Upper lobe of right lung (tissue), 1 donor: ENCODE measurements around the gene RING1. TPM values are rescaled to one million over a fixed set of nuclear protein-coding genes. Genes with fewer than 3 reads are reported as not detected.

Experiments used
- ATAC-seq: fragments of 200-7000 bp; cut with Tn5 transposase; one replicate; pipeline ENCODE4 v1.9.1; 2020; ENCODE audit warnings: mild to moderate bottlenecking, moderate library complexity
- DNase-seq: peaks from one replicate; pipeline ENCODE4 v3.0.0-alpha.2; 2020
- H3K27ac ChIP-seq: fragments of 200-600 bp; one replicate; pipeline ENCODE4 v1.8.0; 2022
- H3K27me3 ChIP-seq: fragments of 200-600 bp; one replicate; pipeline ENCODE4 v1.8.0; 2022; ENCODE audit warnings: mild to moderate bottlenecking
- H3K36me3 ChIP-seq: fragments of 200-600 bp; one replicate; pipeline ENCODE4 v1.8.0; 2022
- H3K4me1 ChIP-seq: fragments of 200-600 bp; one replicate; pipeline ENCODE4 v1.8.0; 2022
- H3K4me3 ChIP-seq: fragments of 200-600 bp; one replicate; pipeline ENCODE4 v1.8.0; 2022; ENCODE audit warnings: mild to moderate bottlenecking
- H3K9me3 ChIP-seq: fragments of 200-600 bp; one replicate; pipeline ENCODE4 v1.8.0; 2022
- CTCF ChIP-seq: fragments of 200-600 bp; IDR thresholded peaks from one replicate; pipeline ENCODE4 v1.8.0; 2022; ENCODE audit warnings: antibody characterized with exemption
- intact Hi-C: fragments of 100-400 bp; cut with DNase I; formaldehyde crosslinking; loops from one replicate; pipeline ENCODE4 v1.11.0; 2022
- total RNA-seq: library from RNA; stranded (reverse); fragmentation: NEBNext Ultra II Directional; extraction: Animal tissue kit (Norgen Biotek cat#: 25700); gene quantifications from one replicate; pipeline ENCODE4 v1.2.1, GENCODE V29; 2021
- donor health status: DM: no; HTN: yes; CAD: no; lungs with severe emphysema.

Gene RING1
- total RNA-seq, 1 donor from 2014 or later, result 42.0 TPM

GRCh38 chr6:33202799-33203198 is 5.5 kb upstream of the RING1 start:
- intact Hi-C loops, result no loop called here
- H3K36me3 ChIP-seq, result peaks cover 23% of the 10 kb centered on the region
- no peak for TF ChIP-seq CTCF
- DNase-seq, result no peak
- H3K4me3 ChIP-seq, result no peak overlapping the region
- ATAC-seq, result no peak
- no peaks in the 10 kb centered on the region for H3K27me3 ChIP-seq
- H3K4me1 ChIP-seq, result peaks cover 48% of the 10 kb centered on the region
- H3K27ac ChIP-seq, result no peak overlapping the region
- H3K9me3 ChIP-seq, result no peaks in the 10 kb centered on the region

GRCh38 chr6:33203443-33204164 is 4.7 kb upstream of the RING1 start:
- peaks cover 40% of the 10 kb centered on the region for H3K4me1 ChIP-seq
- DNase-seq, result no peak

GRCh38 chr6:33204165-33204414 is 4.2 kb upstream of the RING1 start:
- no peaks in the 10 kb centered on the region for H3K27me3 ChIP-seq
- H3K4me1 ChIP-seq, result peaks cover 38% of the 10 kb centered on the region
- peak overlapping the region; percentile 82 for H3K4me3 ChIP-seq
- H3K36me3 ChIP-seq, result peaks cover 23% of the 10 kb centered on the region
- intact Hi-C loops, result no loop called here
- no peak for DNase-seq
- H3K27ac ChIP-seq, result no peak overlapping the region
- no peaks in the 10 kb centered on the region for H3K9me3 ChIP-seq
- ATAC-seq, result no peak
- no peak for TF ChIP-seq CTCF

More at GRCh38 chr6:33203443-33204164, 4.7 kb upstream of the RING1 start:
- Histone ChIP-seq H3K27me3 (no peaks in the 10 kb centered on the region), H3K9me3 (no peaks in the 10 kb centered on the region), H3K4me3 (no peak overlapping the region), H3K27ac (no peak overlapping the region), H3K36me3 (peaks cover 23% of the 10 kb centered on the region)
- no peak for TF ChIP-seq CTCF
- ATAC-seq, result no peak
- intact Hi-C loops, result no loop called here

GRCh38 chr6:33204415-33205190 is 3.7 kb upstream of the RING1 start, which contains the start of gene HSD17B8:
TSS of gene HSD17B8 (plus strand) at chr6:33204655. CDS start at chr6:33204669, 14 bp downstream.
- no peaks in the 10 kb centered on the region for H3K9me3 ChIP-seq
- intact Hi-C loops, result no loop called here
- H3K4me3 ChIP-seq, result peak within 1 kb of the TSS; percentile 82
- peaks cover 39% of the 10 kb centered on the region for H3K4me1 ChIP-seq
- no peak for TF ChIP-seq CTCF
- H3K36me3 ChIP-seq, result peaks cover 27% of the 10 kb centered on the region
- peak; percentile 98 for DNase-seq
- peak within 1 kb of the TSS; percentile 68 for H3K27ac ChIP-seq
- ATAC-seq, result peak; percentile 79
- no peaks in the 10 kb centered on the region for H3K27me3 ChIP-seq

GRCh38 chr6:33205191-33206026 is 2.9 kb upstream of the RING1 start:
- intact Hi-C loops, result no loop called here
- H3K27ac ChIP-seq, result peak overlapping the region; percentile 68
- peaks cover 35% of the 10 kb centered on the region for H3K36me3 ChIP-seq
- TF ChIP-seq CTCF, result no peak
- DNase-seq (no peak), ATAC-seq (no peak)
- H3K9me3 ChIP-seq, result no peaks in the 10 kb centered on the region
- peaks cover 39% of the 10 kb centered on the region for H3K4me1 ChIP-seq
- peak overlapping the region; percentile 82 for H3K4me3 ChIP-seq
- H3K27me3 ChIP-seq, result no peaks in the 10 kb centered on the region
